ENCODE data around the gene GSDMA.

GSDMA gene, protein sequence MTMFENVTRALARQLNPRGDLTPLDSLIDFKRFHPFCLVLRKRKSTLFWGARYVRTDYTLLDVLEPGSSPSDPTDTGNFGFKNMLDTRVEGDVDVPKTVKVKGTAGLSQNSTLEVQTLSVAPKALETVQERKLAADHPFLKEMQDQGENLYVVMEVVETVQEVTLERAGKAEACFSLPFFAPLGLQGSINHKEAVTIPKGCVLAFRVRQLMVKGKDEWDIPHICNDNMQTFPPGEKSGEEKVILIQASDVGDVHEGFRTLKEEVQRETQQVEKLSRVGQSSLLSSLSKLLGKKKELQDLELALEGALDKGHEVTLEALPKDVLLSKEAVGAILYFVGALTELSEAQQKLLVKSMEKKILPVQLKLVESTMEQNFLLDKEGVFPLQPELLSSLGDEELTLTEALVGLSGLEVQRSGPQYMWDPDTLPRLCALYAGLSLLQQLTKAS

DNA sequence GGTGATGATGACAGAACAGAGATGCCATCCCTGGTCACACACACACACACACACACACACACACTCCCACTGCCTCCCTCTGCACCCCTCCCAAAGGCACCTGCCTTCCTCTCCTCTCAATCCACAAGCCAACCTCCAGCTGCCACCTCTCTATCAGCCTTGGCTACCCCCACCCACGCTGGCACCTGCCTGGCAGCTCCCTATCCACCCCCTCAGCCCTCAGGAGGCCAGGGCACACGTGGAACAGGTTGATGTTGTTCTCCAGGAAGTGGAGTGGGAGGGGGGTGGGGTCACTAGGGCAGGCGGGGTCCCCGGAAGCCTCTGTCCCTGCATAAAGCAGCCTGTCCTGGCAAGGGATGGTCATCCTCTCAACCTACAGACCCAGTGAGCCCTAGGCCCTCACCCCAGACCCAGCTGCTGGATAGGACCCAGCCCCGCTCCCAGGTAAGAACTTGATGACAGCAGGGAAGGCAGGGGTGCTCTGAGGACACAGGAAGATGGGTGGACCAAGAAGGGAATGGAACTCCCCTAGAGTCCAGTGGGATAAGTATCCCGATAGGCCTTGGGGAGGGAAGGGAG lies at the start of gene GSDMA:
Gene GSDMA, plus strand, starts transcription at position 363 of the 579 bp plus-strand sequence. CDS start 2,684 bp downstream, outside the sequence.
- peak; percentile 2 for DNase-seq

DNA sequence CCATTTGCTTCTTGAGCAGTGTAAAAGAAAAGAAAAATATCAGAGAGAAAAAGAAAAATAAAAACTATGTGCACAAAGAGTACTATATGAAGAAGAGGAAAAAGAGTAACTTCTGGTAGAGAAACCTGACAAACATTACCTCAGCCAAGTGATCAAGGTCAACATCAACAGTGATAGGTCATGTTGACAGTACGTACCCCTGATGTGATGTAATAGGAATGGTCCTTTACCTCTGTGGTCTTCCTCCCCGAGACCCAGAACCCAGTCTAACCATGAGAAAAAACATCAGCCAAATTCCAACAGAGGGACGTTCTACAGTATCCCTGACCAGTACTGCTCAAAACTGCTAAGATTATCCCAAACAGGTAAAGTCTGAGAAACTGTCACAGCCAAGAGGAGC lies 48.8 kb upstream of the GSDMA start:
- no peak for DNase-seq

DNA sequence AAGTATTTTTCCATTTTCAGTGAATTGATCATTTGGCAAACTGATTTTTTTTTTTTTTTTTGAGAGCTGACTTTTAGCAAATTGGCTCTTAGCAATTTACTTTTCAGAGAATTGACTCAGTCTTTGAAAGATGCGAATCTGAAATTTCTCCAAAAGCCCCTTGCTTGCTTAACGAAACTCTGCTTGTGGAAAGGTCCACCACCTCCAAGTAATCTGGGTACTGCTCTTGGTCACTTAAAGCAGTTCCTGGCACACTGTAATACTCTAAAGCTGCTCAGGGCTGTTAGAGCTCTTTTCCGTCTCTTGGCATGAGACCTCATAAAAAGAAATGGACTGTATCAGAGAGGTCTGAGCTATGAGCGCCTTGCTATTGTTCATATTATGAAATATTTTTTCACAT lies 47.2 kb upstream of the GSDMA start:
- no peak for DNase-seq

DNA sequence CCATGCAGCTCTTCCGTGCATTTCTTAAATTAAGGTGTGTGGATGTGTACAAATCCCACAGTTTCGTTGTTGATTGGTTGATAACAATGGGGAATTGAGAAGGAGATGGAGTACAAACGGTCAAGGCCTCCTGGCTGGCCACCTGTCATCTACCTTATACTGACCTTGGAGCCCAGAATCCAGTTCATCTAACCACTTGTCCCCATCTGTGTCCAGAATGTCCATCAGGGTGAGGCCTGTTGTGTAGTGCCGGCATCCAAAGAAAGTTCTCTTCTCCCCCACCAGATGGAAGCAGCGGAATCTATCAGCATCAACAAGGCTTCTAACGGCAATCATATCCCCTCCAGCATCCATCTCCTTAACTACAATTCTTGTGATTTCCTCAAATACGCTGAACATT lies 45.9 kb upstream of the GSDMA start:
- no peak for DNase-seq

DNA sequence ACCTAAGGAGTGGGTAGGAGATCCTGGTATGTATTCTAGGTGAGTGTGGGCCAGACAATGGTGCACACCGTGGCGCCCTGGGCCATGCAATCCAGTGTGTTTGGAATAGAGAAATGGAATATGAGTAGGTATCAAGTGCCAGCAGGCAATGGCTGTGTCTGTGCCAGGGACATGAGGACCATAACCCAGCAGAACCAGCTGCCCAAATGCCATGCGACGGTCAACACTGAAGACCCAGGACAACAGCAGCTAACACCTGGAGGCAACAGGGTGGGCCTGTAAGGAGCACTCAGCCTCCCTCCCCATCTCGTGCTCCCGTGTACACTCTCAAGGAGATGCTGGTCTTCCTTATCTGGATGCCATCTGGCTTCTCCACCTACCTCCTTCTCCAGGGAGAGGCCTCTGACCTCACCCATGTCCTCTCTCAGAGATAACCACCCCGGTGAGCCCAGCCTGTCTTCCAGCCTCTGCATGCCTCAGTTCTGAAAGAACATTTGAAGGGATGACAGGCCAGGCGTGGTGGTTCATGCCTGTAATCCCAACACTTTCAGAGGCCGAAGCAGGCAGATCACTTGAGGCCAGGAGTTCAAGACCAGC lies 43.6 kb upstream of the GSDMA start:
- DNase-seq: no peak

DNA sequence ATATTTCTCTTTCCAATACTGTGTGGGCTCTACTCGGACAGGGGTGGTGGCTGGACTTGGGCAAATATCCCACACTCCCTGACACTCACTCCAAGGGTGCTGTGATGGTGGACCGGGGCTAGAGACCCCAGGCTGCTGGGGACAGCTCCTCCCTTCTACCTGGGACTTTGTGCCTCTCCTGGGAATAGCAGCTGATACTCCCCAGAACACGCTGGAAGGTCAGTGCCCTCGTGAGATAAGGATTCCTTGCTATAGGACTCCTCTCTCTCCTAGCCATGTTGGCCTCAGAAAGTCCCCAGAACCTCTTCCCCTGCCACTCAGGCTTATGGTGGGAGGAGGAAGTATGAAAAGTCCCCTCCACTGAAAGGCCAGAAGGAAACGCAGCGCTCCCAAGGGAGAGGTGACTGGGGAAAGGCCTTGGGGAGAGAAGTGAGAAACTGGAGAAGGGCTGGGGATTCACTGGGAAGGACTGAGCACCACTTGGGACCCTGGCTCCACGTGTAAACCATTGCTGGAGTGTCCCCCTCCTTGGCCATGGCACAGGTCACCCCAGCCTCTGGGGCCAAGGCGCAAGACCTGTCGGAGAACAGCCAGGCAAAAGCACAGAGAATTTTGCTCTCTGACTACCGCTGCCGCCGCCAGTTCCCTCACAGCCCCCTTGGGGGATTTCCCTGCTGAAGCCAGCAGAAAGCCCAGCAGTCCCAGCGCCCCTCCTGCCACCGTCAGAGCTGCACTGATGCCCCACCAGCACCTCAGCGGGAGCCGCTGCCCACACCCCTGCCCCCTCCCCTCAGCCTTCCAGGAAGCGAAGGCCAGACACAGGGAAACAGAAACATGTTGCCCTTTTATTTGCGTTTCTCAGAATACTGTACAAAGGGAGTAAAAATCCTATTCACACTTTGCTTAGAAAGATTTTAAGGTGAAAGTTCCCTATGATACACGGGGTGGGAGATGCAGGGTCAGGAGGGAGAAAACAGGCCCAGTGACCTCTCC lies 42.3 kb upstream of the GSDMA start:
- DNase-seq: no peak

DNA sequence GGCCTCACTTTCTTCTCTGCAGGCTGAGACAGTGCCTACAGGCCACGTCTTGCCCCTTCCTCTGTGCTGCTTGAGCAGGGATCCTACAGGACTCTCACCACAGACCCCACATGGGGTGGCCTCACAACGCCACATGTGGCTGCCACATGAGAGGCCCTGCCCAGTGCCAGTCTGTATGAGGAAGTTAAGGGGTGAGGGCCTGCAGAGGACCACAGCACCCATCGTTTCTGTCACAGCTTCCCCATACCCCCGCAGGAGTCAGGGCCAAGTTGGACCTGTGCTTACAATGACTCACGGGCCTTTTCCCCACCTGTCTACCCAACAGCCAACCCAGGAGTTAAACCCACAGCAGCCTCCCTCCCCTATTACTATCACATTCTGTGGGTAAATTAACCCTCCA lies 41.5 kb upstream of the GSDMA start:
- DNase-seq: no peak

DNA sequence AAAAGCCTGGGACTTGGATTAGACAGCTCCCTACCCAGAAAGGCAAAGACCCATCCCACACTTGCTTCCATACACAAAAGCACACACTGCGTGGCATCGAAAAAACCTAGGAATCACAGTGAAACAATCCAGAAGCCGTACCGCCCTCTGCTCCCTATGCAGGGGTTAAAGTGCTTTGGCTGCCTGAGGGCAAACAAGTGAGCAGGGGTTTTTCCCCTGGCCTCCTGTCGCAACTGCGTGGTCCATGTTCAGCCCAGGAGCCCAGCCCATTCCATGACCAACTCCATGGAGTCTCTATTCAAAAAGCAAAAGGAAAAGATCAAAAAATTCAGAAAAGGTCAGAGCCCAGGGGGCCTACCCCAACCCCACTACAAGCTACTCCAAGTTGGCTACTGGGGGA lies 40.8 kb upstream of the GSDMA start:
- no peak for DNase-seq

DNA sequence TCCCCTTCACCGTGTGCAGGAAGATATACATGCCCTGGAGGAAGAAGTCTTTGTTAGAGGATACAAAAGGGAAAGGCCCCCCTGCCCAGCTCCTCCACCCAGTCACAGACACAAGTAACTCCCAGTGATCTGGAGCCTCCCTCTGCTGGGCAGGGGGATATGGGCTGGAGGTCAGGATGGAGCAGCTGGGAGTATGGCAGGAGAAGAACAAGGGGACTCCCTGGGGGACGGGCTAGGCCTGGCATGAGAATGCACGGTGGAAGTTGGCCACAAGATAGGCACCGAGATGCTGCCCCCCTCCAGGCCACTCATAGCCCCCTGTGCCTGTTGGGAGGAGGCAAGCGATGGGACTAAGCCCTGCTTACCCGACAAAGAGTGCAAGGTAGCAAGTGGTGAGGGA lies 39.6 kb upstream of the GSDMA start:
- DNase-seq: no peak

DNA sequence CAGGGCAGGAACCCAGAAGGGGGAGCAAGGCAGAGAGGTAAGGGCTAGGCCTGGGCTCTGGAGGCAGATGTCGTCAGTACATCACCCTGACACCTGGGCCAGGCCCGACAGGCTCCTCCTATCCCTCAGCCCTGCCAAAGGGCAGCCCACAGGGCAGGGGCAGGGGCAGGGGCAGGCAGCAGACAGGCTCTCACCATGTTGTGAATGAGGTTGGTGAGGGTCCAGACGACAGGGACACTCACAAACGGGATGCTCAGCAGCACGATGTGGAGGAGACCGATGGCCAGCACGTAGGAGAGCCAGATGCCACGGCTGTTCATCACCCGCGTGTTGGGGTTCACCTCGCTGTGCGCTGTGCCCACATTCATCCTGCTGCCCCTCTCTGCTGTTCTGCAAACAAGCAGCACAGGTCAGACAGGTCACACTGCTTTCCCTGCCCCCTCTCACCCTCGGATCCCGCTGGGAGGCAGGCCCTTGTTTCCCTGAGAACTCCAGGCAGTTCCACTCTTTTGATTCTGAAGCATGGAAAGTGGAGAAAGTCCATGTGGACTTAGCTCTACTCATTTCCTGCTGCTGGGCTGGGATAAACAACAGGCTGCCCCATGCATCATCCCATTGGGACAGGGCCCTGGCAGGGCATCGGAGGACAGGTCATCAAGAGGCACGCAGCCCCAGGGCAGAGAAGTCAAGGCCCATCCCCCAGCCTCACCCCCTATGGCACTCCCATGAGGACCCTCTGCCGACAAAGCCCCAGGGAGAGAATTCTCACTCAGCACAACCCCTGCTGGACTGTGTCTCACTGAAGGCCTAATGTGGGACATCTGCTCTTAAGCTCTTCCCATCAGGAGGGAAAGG lies 38.7 kb upstream of the GSDMA start:
- DNase-seq: no peak

DNA sequence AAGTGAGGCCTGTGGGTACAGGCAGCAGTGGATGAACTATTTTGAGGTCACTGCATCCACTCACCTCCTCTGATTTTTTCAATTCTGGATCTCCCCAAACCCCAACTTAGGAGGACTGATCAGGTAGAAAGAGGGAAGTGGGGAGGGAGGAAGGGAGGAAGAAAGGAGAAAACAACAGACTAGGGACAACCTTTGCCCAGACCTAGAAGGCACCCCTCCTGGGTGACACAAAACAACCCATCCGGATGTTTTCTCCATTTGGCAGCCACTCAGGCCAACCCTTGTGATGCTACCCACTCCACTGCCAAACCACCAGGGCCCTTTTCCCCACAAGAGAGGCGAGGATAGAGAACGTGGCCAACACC lies 38.1 kb upstream of the GSDMA start:
- no peak for DNase-seq

DNA sequence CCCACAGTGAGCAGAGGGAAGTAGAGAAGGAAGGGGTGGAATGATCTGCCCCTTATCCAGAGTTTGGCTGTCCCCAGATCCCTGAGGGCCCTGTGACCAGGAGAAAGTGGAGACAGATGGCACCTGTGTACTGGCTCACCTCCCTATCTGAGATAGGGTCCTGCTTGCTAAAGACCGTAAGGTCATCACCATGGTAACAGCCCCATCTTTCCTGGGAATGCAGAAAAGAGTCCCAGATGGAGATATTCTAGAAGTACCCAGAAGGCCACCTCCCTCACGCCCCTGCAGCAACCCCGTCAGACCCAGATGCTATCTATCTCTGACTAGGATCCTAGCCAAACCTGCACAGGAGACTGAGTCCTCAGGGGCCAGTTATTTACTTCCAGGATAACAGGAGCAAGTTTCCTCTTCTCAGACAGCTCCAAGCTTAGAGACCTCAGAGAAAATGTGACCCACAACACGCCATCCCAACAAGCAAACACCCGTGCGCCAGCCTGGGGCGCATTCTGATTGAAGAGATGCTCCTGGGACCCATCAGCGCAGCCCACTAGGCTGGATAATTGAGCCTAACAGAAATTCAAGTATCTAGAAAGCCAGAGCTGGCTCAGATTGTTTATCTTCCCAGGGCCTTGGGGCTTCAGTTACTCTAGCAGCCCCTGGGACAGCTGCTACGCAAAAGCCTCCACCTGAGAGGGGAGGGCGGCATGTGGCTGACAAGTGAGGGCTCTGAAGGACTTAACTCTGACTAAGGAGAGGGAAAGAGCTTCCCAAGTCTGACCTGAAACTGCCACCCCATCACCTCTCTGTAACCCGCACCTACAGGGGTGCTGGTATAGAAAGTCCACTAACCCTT lies 37.3 kb upstream of the GSDMA start:
- no peak for DNase-seq

DNA sequence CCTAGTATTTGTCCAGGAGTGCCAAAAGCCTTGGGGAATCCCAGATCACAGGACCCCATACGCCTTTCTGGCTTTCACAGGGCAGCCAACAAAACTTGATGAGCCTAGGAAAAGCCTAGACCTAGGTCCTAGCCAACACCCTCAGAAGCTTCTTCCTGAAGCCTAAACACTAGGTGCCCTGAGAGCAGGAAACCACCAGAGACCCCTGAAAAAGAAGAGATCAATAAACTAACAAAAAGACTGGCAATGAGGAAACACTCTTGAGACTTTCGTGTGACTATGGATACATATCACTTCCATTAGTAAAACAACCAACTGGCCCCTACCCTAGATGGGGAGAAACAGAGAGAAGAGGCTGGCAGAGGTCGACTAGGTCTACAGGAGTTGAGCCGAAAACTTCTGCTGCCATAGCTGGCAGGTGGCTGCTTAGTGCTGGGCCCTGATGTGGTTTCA lies 36.6 kb upstream of the GSDMA start:
- DNase-seq: no peak

DNA sequence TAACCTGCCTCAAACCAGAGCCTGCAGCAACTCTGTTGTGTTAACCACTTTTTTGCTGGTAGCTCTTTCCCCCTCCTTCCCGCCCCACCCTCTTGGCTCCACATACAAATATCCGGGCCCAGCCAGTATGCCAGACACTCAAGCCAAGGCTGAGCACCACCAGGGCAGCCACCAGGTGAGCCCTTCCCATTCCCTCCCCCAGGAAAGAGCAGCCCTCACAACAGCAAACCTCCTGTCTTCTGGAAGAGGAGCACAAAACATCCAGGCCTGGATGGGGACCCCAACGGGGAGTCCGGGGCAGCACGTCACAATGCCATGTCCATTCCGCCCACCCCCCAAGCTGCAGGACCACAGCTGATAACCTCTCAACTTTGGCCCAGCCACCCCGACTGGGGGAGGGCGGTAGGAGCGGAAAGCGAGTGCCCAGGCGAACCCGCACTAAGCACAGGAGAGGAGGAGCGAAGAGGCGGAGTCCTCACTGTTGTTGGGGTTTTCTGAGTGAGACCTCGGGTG lies 36.2 kb upstream of the GSDMA start:
- peak; percentile 6 for DNase-seq

DNA sequence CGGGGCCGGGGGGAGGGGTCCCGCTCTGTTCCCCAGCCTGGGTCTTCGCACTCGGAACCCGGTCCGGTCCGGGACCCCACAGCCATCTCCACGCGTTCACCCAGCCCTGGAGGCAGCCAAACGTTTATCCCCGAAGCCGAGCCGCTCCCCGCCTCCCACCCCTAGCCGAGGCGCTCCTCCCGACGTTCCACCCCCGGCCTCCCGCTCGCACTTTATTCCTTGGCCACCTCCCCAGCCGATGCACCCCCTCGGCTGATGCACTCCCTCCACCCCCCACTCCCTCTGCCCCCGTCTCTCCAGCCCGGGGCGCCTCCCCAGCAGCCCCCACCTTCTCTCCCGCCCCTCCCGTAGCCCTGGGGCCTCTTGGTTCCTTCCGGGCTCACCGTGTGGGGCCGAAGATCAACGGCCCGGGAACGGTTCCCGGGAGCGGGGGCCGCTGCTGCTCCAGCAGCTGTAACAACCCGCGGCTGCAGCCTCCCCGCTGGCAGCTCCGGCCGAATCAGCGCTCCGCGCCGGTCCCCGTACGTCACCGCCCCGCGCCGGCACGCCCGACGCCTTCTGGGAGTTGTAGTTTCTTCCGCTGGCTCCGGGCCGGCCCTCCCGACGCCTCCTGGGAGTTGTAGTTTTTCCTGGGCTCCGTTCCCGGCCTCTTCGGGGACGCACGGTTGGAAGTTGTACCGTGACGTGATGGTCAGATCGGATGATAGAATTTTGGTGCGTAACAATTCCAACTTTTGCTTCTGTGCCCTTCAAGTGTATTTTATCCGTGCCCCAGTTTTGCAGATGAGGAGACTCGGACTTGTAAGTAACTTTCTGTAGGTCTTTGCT lies 35.5 kb upstream of the GSDMA start, which contains the start of the genes LRRC3C and ORMDL3:
Gene LRRC3C, plus strand, starts transcription at position 632 of the 828 bp plus-strand sequence. CDS start 13,792 bp downstream, outside the sequence.
Gene ORMDL3, minus strand, starts transcription at position 501 of the 828 bp plus-strand sequence. CDS start 3,398 bp downstream, outside the sequence.
- peak; percentile 84 for DNase-seq

DNA sequence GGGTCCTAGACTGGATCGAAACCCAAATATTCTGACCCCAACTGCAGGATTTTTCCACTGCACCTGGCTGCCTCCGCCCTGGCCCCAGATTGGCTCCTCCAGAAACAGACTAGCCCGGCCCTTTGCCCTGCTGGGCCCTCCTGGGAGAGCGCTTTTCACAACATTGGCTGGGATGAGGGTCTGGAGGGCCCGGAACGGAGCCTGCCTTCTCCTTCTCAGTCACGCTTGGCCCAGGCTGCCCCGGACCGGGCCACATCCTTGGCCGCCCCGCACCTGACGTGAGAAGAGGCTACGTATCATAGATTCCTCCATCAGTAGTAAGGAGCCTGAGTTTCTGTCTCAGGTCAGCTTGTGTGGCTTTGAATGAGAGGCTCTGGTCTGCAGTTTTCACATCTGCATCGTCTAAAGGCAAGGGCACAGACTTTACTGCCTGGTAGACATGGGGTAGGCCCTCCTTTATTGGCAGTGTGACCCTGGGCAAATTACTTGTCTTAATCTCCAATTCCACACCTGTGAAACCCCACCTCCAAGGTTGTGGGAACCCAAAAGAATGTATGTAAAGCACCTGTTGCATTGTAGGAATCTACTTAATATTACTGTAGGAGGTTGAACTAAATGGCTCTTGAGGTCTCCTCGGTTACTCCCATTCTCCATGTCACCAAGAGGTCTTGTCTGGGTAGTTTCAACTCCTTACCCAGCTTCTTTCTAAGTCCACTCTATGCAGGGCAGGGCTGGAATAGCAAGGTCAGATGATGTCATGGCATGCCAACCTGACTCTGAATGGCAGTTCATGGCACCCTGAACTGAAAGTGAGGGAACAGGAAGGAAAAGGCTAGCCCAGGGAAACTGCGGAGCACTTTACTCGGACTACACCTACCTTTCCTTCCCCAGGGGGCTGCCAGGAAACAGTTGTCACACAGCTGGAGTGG lies 34.6 kb upstream of the GSDMA start:
- DNase-seq: no peak

DNA sequence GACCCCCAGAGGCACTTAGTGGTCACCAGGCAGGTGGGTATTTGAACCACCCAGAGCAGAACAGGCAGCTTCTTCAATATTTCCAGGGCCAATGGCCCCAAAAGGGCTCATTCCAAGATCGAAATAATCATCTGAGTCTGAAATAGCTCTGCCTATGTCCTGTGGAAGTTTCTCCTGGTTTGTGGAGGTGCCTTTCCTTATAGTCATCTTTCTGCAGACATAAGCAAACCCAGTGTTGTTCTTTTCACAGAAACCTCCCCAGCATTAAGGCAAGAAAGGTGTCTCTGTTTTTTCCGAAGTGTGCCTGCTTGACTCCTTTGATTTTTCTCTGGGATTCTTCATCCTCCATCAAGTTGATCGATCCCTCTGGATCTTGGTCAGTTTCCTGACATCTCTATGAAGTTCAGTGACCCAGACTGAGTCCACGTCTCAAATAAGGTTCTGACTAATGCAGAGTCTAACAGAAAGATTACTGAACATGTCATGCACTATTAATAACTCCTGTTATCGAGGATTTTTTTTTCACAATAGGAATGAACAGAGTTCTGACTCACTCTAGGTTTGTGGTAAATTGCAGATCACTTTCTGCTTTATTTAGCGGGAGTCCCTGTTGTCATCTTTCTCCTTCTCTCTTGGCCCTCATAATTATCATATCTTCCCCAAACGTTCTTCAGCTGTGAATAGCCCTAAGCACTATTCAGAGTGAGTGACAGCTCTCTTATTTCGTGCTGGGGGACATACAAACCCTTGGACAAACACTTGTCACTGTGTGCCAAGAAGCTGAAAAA lies 33.8 kb upstream of the GSDMA start:
- no peak for DNase-seq
